DOHH2 (cell line): Measurements from ENCODE around the gene IL12A.

Experiments
- H3F3A ChIP-seq: fragments of 200-600 bp; sonication (generic), shearing (Covaris generic); 2 replicates; pipeline ENCODE4 v1.6.0; 2016; ENCODE audit warnings: antibody characterized with exemption, mild to moderate bottlenecking; ENCODE audit not compliant: control insufficient read depth, insufficient read depth
- H3K27ac ChIP-seq: fragments of 200-600 bp; sonication (generic); 2 replicates; pipeline ENCODE4 v1.5.1; 2014; ENCODE audit warnings: low read depth, mild to moderate bottlenecking, low read length, moderate library complexity
- H3K27me3 ChIP-seq: fragments of 200-600 bp; sonication (generic); 2 replicates; pipeline ENCODE4 v1.6.1; 2014; ENCODE audit warnings: mild to moderate bottlenecking, low read length, mixed read lengths; ENCODE audit not compliant: control insufficient read depth
- H3K36me3 ChIP-seq: fragments of 200-600 bp; sonication (generic); 2 replicates; pipeline ENCODE4 v1.6.1; 2014; ENCODE audit warnings: mild to moderate bottlenecking, low read length, moderate library complexity, mixed read lengths; ENCODE audit not compliant: control insufficient read depth
- H3K4me1 ChIP-seq: fragments of 200-600 bp; sonication (generic); 2 replicates; pipeline ENCODE4 v1.6.1; 2014; ENCODE audit warnings: mild to moderate bottlenecking, low read length, mixed read lengths; ENCODE audit not compliant: control insufficient read depth
- H3K4me2 ChIP-seq: fragments of 200-600 bp; sonication (generic); 2 replicates; pipeline ENCODE4 v1.6.0; 2014; ENCODE audit warnings: mild to moderate bottlenecking, low read length, moderate library complexity
- H3K4me3 ChIP-seq: fragments of 200-600 bp; sonication (generic); 2 replicates; pipeline ENCODE4 v1.5.1; 2014; ENCODE audit warnings: mild to moderate bottlenecking, low read length, mixed read lengths
- H3K79me2 ChIP-seq: fragments of 200-600 bp; sonication (generic); 2 replicates; pipeline ENCODE4 v1.6.1; 2014; ENCODE audit warnings: mild to moderate bottlenecking, low read length, mixed read lengths; ENCODE audit not compliant: control insufficient read depth
- H3K9me2 ChIP-seq: fragments of 200-600 bp; sonication (generic); replicated peaks from 2 replicates; pipeline ENCODE4 v1.6.1; 2014; ENCODE audit warnings: mild to moderate bottlenecking, low read length, mixed read lengths; ENCODE audit not compliant: control insufficient read depth
- H3K9me3 ChIP-seq: fragments of 200-600 bp; sonication (generic); 2 replicates; pipeline ENCODE4 v1.6.1; 2014; ENCODE audit warnings: antibody characterized with exemption, low read length, mixed read lengths; ENCODE audit not compliant: control insufficient read depth, insufficient read depth
- H4K20me1 ChIP-seq: fragments of 200-600 bp; sonication (generic); 2 replicates; pipeline ENCODE4 v1.6.0; 2014; ENCODE audit warnings: low read depth, mild to moderate bottlenecking, antibody characterized with exemption, low read length, moderate library complexity; ENCODE audit not compliant: control insufficient read depth, insufficient read depth
- EZH2phosphoT487 ChIP-seq: fragments of 200-600 bp; sonication (generic); IDR thresholded peaks from 2 replicates; pipeline ENCODE4 v1.6.1; 2017; ENCODE audit warnings: borderline replicate concordance, mild to moderate bottlenecking, antibody characterized with exemption, low read length, moderate library complexity, mixed read lengths
- TF ChIP-seq, protein P1 (sequence below): fragments of 200-600 bp; sonication (generic); IDR thresholded peaks from one replicate; pipeline ENCODE4 v1.5.1; 2014; ENCODE audit warnings: antibody characterized with exemption, mild to moderate bottlenecking, low read depth, low read length; ENCODE audit not compliant: poor library complexity, severe bottlenecking

Gene IL12A

GRCh38 chr3:159960188-159961148 is 28.2 kb upstream of the IL12A start:
- no peaks in the 10 kb centered on the region for H4K20me1 ChIP-seq
- H3K9me2 ChIP-seq: no peaks in the 10 kb centered on the region
- peaks cover 7% of the 10 kb centered on the region; the same call in 1 of the 2 replicates for H3K27me3 ChIP-seq
- H3K4me2 ChIP-seq: no peak overlapping the region
- H3K4me1 ChIP-seq: no peaks in the 10 kb centered on the region
- no peaks in the 10 kb centered on the region for H3F3A ChIP-seq
- no peaks in the 10 kb centered on the region for H3K79me2 ChIP-seq
- no peak overlapping the region for H3K27ac ChIP-seq
- no peak overlapping the region for H3K4me3 ChIP-seq
- H3K36me3 ChIP-seq: no peaks in the 10 kb centered on the region
- TF ChIP-seq EZH2phosphoT487: no peak
- TF ChIP-seq, protein P1, sequence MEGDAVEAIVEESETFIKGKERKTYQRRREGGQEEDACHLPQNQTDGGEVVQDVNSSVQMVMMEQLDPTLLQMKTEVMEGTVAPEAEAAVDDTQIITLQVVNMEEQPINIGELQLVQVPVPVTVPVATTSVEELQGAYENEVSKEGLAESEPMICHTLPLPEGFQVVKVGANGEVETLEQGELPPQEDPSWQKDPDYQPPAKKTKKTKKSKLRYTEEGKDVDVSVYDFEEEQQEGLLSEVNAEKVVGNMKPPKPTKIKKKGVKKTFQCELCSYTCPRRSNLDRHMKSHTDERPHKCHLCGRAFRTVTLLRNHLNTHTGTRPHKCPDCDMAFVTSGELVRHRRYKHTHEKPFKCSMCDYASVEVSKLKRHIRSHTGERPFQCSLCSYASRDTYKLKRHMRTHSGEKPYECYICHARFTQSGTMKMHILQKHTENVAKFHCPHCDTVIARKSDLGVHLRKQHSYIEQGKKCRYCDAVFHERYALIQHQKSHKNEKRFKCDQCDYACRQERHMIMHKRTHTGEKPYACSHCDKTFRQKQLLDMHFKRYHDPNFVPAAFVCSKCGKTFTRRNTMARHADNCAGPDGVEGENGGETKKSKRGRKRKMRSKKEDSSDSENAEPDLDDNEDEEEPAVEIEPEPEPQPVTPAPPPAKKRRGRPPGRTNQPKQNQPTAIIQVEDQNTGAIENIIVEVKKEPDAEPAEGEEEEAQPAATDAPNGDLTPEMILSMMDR: no peak
- H3K9me3 ChIP-seq: no peaks in the 10 kb centered on the region

DNA sequence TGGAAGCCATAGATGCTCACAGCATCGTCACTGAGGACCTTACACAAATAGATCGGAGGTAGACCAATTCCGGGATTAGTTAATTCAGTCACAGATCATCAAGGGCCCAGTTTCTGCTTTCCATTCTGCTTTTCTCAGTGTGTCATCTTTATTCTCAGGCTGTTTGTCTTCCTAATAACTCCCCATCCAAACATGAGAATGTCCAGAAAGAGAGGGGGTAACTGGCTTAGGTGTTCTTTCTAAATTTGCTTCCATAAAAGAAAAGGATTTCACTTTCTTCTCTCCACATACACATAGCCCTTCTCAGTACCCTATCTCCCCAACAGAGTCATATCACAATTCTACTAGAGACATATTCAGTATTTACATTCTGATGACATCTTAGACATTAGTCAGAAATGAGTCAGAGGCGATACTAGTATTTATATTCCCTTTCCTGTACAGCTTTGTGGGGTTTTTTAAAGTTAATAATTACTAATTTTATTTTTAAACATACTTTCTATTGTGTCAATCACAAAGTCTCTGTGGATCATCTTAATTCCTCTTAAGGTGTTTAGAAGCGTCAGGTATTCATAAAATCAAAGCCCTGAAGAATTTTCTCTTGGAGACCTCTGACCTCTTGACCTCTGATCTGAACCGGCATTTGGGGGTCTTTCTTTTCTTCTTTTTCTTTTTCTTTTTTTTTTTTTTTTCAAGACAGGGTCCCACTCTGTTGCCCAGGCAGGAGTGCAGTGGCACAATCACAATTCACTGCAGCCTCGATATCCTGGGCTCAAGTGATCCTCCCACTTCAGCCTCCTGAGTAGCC is 24.3 kb upstream of the IL12A start:
- Histone ChIP-seq H3K9me2 (no peaks in the 10 kb centered on the region), H3K27me3 (peaks cover 7% of the 10 kb centered on the region; the same call in 1 of the 2 replicates), H3K36me3 (no peaks in the 10 kb centered on the region)

GRCh38 chr3:159971311-159971710 is 17.3 kb upstream of the IL12A start:
- H3K27ac ChIP-seq: no peak overlapping the region

More for the DNA sequence above, 24.3 kb upstream of the IL12A start:
- TF ChIP-seq, protein P1: no peak
- TF ChIP-seq EZH2phosphoT487: no peak
- Histone ChIP-seq H3F3A (no peaks in the 10 kb centered on the region), H3K79me2 (no peaks in the 10 kb centered on the region), H3K4me2 (no peak overlapping the region), H3K27ac (no peak overlapping the region), H3K9me3 (no peaks in the 10 kb centered on the region), H3K4me1 (no peaks in the 10 kb centered on the region), H4K20me1 (no peaks in the 10 kb centered on the region), H3K4me3 (no peak overlapping the region)

More at GRCh38 chr3:159971311-159971710, 17.3 kb upstream of the IL12A start:
- H3K27me3 ChIP-seq: peaks cover 7% of the 10 kb centered on the region; the same call in 1 of the 2 replicates
- no peaks in the 10 kb centered on the region for H3K36me3 ChIP-seq
- H3K9me2 ChIP-seq: no peaks in the 10 kb centered on the region
- H3K4me2 ChIP-seq: no peak overlapping the region
- no peaks in the 10 kb centered on the region for H3K4me1 ChIP-seq
- H3F3A ChIP-seq: no peaks in the 10 kb centered on the region
- H3K4me3 ChIP-seq: no peak overlapping the region
- TF ChIP-seq, protein P1: no peak
- no peak for TF ChIP-seq EZH2phosphoT487
- no peaks in the 10 kb centered on the region for H4K20me1 ChIP-seq
- H3K9me3 ChIP-seq: no peaks in the 10 kb centered on the region; the same call in 1 of the 2 replicates
- no peaks in the 10 kb centered on the region for H3K79me2 ChIP-seq
